GM10266 (cell line): ENCODE data around the gene SSBP2.

Experiments
- DNase-seq: peaks from one replicate; pipeline ENCODE4 v3.0.0; 2012; ENCODE audit errors: extremely low spot score
- TF ChIP-seq, protein P1 (sequence below): IDR thresholded peaks from 2 replicates; pipeline ENCODE4 v1.5.1; 2012; ENCODE audit warnings: mild to moderate bottlenecking, low read depth; ENCODE audit not compliant: control insufficient read depth, insufficient read depth; ENCODE audit errors: missing control alignments

Gene SSBP2

DNA sequence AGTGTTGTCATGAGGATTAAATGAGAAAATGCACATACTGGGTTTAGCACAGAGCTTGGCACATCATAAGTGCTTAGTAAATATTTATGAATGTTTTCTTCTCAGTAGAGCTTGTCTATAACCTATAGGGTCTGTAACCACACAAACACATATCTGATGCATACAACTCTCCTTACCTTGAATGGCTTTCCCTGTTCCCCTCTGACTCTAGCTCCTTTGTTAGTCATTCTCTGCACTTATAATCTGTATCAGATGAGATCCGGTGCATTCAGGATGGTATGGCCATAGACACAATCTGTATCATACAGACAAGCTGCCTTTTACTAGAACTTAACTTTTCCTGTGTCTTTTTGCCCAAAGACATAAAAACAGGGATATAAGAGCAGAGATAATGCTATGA, 11.1 kb upstream of the SSBP2 start:
- TF ChIP-seq, protein P1, sequence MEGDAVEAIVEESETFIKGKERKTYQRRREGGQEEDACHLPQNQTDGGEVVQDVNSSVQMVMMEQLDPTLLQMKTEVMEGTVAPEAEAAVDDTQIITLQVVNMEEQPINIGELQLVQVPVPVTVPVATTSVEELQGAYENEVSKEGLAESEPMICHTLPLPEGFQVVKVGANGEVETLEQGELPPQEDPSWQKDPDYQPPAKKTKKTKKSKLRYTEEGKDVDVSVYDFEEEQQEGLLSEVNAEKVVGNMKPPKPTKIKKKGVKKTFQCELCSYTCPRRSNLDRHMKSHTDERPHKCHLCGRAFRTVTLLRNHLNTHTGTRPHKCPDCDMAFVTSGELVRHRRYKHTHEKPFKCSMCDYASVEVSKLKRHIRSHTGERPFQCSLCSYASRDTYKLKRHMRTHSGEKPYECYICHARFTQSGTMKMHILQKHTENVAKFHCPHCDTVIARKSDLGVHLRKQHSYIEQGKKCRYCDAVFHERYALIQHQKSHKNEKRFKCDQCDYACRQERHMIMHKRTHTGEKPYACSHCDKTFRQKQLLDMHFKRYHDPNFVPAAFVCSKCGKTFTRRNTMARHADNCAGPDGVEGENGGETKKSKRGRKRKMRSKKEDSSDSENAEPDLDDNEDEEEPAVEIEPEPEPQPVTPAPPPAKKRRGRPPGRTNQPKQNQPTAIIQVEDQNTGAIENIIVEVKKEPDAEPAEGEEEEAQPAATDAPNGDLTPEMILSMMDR: no peak

DNA sequence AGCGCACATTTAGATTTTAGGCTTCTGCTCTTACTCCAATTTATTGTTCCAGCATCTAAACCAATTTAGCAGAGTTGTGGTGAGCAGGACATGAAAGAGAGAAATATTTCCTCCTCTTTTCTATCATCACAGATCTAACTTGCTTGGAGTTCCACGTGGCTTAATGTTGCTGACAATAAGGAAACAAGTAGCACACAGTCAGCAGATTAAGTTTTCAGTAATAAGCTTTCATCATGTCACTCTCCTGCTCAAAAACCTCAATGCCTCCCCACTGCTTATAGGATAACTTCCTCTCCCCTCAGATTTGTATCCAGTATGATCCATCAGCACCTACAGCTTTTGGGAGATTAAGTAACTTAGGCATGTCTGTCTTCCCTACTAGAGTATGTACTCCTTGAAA, 10.4 kb upstream of the SSBP2 start:
- no peak for DNase-seq
- TF ChIP-seq, protein P1: no peak

More for the DNA sequence above, 11.1 kb upstream of the SSBP2 start:
- DNase-seq: no peak

DNA sequence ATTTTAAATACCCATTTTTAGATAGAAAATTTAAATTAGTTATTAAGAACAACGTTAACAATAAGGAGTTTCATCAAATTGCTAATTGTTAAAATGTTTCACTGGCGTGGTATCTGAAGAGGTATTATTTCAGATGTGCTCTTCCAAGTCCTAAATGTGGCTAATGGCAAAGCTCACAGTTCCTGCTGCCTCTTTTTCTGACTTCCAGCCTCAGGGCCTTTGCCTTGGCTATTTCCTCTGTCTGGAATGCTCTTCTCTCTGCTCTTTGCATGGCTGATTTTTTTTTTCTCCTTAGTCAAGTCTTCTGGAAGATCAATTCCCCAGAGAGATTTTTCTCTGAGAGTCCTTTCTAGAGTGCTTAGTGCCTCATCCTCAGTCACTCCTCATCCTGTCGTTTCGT, 9.6 kb upstream of the SSBP2 start:
- DNase-seq: no peak
- TF ChIP-seq, protein P1: no peak

DNA sequence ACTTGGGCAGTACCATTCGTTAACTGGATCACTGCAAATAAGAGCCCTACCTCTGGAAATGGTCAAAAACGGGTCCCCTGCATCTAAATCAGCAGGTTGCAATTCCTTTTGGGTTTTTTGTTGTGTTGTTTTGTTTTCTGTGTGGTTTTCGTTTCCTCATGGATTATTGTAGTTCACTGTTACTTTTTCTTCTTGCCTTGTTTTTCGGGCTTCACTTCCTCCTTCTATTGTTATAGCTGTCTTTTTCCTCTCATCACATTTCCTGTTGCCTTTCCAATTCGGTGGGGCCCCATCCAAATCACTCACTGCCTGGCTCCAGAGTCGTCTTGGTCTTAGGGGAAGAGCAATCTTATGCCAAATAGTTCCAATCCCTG, 8.7 kb upstream of the SSBP2 start:
- no peak for DNase-seq

DNA sequence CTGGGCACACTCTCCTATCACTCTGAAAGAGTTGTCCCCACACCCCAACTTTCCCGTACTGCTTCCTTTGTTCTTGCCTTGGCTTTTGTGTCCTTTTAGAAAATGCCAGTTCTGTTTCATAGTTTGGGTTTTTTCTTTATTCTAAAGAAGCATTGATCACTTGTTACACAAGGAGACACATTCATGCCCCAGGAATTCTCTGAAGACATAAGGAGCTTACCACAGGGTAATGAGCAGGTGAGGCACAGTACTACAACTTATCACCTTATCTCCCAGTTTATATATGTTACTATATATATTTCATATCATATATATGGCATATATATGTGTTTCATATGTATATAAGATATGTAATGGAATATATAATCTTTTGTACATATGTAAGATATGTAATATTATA, 6.5 kb upstream of the SSBP2 start:
- TF ChIP-seq, protein P1: no peak
- no peak for DNase-seq

More for the DNA sequence above, 8.7 kb upstream of the SSBP2 start:
- TF ChIP-seq, protein P1: no peak

DNA sequence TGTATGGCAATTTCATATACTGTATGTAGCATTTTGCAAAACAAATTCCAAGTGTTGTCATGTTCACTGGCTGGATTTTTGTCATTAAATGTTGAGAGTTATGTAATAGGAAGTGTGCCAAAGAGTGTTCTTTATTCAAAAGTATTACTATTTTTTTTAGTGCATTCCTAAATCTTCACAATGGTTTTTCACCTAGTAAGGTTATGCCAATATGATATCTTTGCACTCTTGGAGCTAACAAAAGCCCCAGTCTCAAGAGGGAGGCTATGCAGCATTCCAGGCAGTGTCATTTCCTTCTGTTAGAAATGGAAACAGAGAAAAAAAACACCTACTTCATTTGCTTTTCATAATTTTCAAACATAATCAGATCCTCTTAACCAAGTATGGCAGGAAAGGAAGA, 5.1 kb upstream of the SSBP2 start:
- TF ChIP-seq, protein P1: no peak
- DNase-seq: no peak

DNA sequence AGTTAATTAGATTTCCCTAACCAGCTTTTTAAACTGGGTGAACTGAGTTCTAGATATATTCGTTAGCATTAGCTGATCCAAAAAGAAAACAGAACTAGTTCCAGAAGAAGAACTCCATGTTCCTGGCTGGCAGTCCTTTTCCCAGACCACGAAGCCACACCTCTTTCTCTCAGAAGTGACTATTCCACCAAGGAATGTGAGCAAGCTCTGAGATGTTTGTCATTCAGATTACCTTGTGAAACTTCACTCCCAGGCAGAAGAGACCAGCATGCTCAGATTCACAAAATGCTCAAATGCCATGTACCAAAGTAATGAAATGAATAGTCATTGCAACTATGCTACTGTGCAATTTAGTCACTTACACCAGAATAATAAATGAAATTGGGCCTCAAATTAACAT, 4.4 kb upstream of the SSBP2 start:
- DNase-seq: no peak

More for the DNA sequence above, 4.4 kb upstream of the SSBP2 start:
- TF ChIP-seq, protein P1: no peak
